Activated CD8-positive, alpha-beta memory T cell treated with anti-CD3 and anti-CD28 coated beads for 1 hour (primary cell): ENCODE results near the gene ARL4D.
"Not testable (repeated sequence)": the region's sequence is repeated elsewhere in the genome, so short reads cannot be mapped to it uniquely, and the experiment has no call there.

Experiments
- DNase-seq, 2 donors: peaks; one replicate each; pipeline ENCODE4 v3.0.0-alpha.2; 2020; ENCODE audit warnings: low read depth in 1 of 2; ENCODE audit errors: extremely low read depth in 1 of 2

ARL4D gene

DNA sequence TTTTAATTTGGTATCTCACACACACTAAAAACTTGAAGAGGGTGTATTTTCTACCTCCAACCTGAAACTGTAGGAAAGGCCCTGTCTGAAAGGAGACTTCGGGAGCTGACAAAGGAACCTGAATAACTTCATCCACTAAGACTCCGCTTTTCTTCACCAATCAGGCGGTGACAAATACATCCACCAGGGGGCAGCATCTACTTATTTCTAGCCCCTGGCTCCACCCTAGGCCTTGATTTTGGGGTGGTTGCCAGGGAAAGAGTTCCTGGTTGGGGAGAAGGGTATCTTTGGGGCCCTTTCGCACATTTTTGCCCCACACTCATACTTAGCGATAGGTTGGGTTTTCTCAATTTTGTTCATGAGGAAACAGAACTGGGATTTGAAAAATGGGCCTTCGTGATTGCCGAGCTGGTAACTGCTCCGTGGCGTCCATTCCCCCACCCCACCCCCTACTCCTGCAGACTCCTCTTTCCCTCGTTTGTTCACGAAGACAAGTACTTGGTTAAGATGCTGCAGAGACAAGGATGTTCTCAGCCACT is 4.8 kb upstream of the ARL4D start:
- peak; percentile 76 to 78 for DNase-seq

GRCh38 chr17:43394696-43395095 is 4.1 kb upstream of the ARL4D start:
- DNase-seq, result not testable (repeated sequence)

GRCh38 chr17:43395165-43395564 is 3.6 kb upstream of the ARL4D start:
- DNase-seq, result no peak

DNA sequence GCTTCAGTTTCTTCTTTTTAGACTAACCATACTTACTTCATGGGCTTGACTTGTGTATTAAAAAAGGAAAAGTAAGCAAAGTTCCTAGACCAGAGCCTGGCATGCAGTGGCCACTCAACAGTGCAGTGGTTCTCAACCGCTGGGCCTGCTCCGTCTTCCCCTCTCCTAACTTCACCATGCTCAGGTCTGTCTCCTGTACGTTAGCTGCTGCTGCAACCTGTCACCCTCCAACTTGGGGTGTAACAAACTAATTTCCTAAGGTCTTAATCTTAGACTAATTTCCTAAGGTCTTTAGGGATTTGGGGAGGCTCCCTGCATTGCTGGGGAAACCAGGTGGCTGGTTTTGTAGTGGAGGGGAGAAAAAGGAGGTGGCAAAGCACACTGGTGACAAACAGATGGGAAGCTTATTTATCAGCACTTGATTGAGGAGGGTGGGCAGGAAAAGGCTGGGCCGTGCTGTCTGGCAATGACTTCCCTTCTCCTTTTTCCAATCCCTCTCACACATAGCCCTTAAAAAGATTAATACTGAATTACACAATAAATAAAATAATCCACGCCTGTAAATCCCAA is 2.2 kb upstream of the ARL4D start:
- DNase-seq, result no peak

GRCh38 chr17:43399839-43400328 is 1.1 kb downstream of the ARL4D start:
- no peak for DNase-seq

- no peak for DNase-seq
Observed at GRCh38 chr17:43400943-43401717, 2.3 kb downstream of the ARL4D start.

- DNase-seq, result no peak
Observed at GRCh38 chr17:43402078-43402477, 3.3 kb downstream of the ARL4D start.

DNA sequence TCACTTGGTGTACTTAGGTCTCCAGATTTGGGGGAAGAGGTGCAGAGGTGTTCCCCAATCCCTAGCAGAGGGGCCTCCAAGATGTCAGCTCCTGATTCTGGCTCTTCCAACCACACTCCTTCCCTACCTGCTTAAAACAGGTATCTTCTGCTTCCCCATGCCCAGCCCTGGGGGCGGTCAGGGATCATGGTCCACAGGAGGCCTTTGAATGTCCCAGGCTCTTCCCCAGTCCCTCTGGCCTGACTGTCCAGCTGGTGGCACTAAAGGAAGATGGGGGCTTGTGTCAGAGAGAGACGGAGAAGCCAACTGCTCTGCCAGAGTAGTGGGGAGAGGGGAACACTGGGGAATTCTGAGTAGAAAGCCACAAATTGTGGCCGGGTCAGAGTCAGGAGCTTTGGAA is 3.8 kb downstream of the ARL4D start:
- no peak for DNase-seq

DNA sequence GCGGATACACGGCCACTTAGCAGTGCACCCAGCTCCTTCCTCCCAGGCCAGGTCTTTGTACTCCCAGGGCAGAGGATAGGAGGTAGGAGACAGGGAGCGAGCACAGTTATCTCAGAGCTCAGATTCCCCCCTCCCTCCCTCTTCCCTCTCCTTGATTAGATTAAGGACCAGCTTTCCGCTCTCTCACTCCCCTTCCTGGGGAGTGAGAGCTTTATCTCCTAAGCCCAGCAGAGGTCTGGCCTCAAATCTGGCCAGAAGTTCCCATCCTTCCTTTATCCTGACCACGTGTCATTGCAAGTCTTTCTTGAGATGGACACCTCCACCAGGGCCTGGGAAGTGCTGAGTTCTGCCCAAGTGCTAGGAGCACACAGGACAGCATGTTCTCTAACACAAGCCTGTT is 5.1 kb downstream of the ARL4D start:
- no peak for DNase-seq

GRCh38 chr17:43405861-43406260 is 7.1 kb downstream of the ARL4D start:
- no peak for DNase-seq

GRCh38 chr17:43406676-43407645 is 8.2 kb downstream of the ARL4D start:
- DNase-seq, result no peak

DNA sequence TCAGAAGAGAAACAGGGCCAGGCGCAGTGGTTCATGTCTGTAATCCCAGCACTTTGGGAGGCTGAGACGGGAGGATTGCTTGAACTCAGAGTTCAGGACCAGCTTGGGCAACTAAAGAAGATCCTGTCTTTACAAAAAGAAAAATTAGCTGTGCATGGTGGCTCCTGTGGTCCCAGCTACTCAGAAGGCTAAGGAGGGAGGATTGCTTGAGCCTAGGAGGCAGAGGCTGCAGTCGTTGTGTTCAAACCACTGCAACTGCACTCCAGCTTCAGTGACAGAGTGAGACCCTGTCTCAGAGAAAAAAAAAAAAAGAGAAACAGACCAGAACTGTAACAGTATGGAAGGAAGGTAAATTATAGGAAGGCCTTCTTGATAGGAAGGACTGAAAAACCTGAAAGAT is 10.3 kb downstream of the ARL4D start:
- no peak for DNase-seq

GRCh38 chr17:43410557-43411368 is 12.0 kb downstream of the ARL4D start:
- DNase-seq, result no peak

DNA sequence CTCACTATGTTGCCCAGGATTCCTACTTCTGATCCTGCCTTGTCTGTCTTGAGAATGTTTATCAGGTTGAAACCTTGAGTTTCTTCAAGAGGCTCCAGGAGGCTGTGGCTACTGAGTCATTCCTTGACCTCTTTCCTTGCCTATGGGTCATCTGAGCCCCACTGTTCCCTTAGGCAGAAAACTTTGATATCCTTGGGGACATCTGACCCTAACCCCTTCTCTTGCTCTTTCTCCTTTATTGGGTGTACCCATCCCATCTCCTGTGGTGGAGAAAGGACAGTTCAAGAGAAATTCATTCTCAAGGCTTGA is 12.5 kb downstream of the ARL4D start:
- DNase-seq, result no peak

DNA sequence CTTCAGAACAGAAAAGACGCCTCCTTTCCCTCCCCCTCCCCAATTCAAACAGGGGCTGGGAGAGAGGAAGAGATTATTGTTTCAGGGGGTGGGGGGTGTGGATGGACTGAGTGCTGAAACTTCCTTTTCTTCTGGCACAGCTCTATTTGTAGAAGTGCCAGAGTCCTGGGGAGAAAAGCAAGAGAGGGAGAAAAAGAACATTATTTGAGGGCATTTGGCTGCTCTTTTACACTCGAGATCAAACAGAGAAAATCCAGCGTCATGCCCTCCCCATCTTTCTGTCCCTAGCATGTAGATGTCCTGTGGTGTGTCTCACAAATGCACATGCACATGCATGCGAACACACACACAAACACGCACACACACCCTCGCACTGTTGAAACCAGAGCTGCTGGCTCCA is 13.0 kb downstream of the ARL4D start:
- DNase-seq, result no peak

DNA sequence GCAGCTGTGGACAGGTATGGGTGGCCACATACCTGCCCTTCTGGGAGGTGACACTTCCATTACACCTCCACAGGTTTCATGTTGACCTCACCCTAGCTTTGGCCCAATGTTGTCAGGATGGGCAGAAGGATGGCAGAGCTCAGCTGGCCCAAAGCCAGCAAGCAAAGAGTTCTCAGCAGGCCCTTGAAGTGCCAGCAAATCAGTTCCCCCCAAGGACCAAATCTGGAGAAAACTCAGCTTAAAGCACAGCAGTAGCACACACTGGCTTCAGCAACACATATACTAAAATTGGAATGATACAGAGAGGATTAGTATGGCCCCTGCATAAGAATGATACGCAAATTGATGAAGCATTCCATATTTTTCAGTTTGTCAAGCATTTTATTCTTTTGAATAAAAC is 13.4 kb downstream of the ARL4D start:
- no peak for DNase-seq

GRCh38 chr17:43416998-43417890 is 18.5 kb downstream of the ARL4D start:
- DNase-seq, result no peak

GRCh38 chr17:43418441-43419374 is 19.9 kb downstream of the ARL4D start:
- DNase-seq, result no peak
